Kidney (tissue), 22 donors: ENCODE data around the gene KIAA0586. TPM values are rescaled to one million over a fixed set of nuclear protein-coding genes. Genes with fewer than 3 reads are reported as not detected.

Experiments used
- DNase-seq, 5 donors: peaks; one replicate each; pipeline ENCODE4 v3.0.0-alpha.2; 2013 to 2020
- FAIRE-seq: peaks from 2 replicates; lab custom pipeline; 2012; peaks lifted over from hg19 to GRCh38; lab: Jason Lieb, UNC
- H3K27ac ChIP-seq, 2 donors: one replicate each; pipeline ENCODE4 v1.7.0; 2013; ENCODE audit warnings: low read depth in 2 of 2, low read length in 2 of 2, inconsistent platforms in 1 of 2
- H3K27me3 ChIP-seq: one replicate; pipeline ENCODE4 v1.7.1; 2013; ENCODE audit warnings: low read length, inconsistent platforms; ENCODE audit not compliant: control insufficient read depth, insufficient read depth
- H3K36me3 ChIP-seq, 3 donors: one replicate each; pipeline versions ENCODE4 v1.7.0 to v1.7.1; 2013; ENCODE audit warnings: low read length in 3 of 3, control low read depth in 1 of 3, inconsistent platforms in 1 of 3; ENCODE audit not compliant: insufficient read depth in 3 of 3, control insufficient read depth in 2 of 3
- H3K4me1 ChIP-seq, 3 donors: one replicate each; pipeline versions ENCODE4 v1.7.0 to v1.7.1; 2013; ENCODE audit warnings: low read length in 3 of 3, inconsistent platforms in 1 of 3, low read depth in 1 of 3; ENCODE audit not compliant: control insufficient read depth in 2 of 3, insufficient read depth in 2 of 3
- H3K4me3 ChIP-seq, 3 donors: one replicate each; pipeline versions ENCODE4 v1.7.0 to v1.8.1; 2013; ENCODE audit warnings: low read length in 3 of 3, control low read depth in 1 of 3, inconsistent platforms in 1 of 3
- H3K9ac ChIP-seq, 3 donors: one replicate each; pipeline versions ENCODE4 v1.7.0 to v1.7.1; 2013; ENCODE audit warnings: low read length in 3 of 3, control low read depth in 1 of 3, inconsistent platforms in 1 of 3
- H3K9me3 ChIP-seq, 3 donors: one replicate each; pipeline versions ENCODE4 v1.7.0 to v1.7.1; 2013; ENCODE audit warnings: low read length in 3 of 3, control low read depth in 1 of 3, inconsistent platforms in 1 of 3; ENCODE audit not compliant: control insufficient read depth in 2 of 3, insufficient read depth in 1 of 3
- CTCF ChIP-seq: IDR thresholded peaks from 3 replicates; pipeline ENCODE4 v1.5.1; 2012; ENCODE audit warnings: mild to moderate bottlenecking, moderate library complexity, borderline replicate concordance; ENCODE audit not compliant: insufficient read depth; ENCODE audit errors: extremely low read depth
- intact Hi-C: fragments of 100-400 bp; cut with DNase I; formaldehyde crosslinking; loops from one replicate; pipeline ENCODE4 v1.11.1; 2022
- long read RNA-seq, 10 donors: library from polyadenylated mRNA in 1 of 10; unstranded in 1 of 10; transcript quantifications; one replicate each; pipeline ENCODE4 v2.0.0 and lab custom pipeline, GENCODE V29; 2021 to 2026
- polyA plus RNA-seq: library from polyadenylated mRNA; stranded (reverse); fragments of 350-450 nt; fragmentation: Illumina TruSeq; extraction: RNeasy Lipid Tissue Mini Kit (QIAGEN cat#74804); gene quantifications from one replicate; pipeline ENCODE4 v1.2.3, GENCODE V29; 2014; ENCODE audit warnings: low read depth, low replicate concordance; ENCODE audit not compliant: insufficient read depth
- total RNA-seq: library from RNA; stranded (reverse); fragmentation: NEBNext Ultra II Directional; extraction: Animal tissue kit (Norgen Biotek cat#: 25700); gene quantifications from one replicate; pipeline ENCODE4 v1.2.1, GENCODE V29; 2021
- donor health status: control.
- donor health status: control.
- donor health status: control.
- donor health status: control.
- donor health status: control.
- donor health status: DM: yes; HTN: yes; CAD: no.
- donor health status: Normal renal cell carcinoma (clear cell type).

Gene KIAA0586
- total RNA-seq = 16.8 TPM
- polyA plus RNA-seq = 4.7 TPM
- long read RNA-seq, donor 1 = 0 reads
- long read RNA-seq, donor 2 = 0 reads
- long read RNA-seq, donor 3 = 0 reads
- long read RNA-seq, donor 4 = 0 reads
- long read RNA-seq, donor 5 = 0 reads
- long read RNA-seq, donor 6 = 0 reads
- long read RNA-seq, donor 7, partial matches to known transcripts = 3 of 6 reads
- long read RNA-seq, donor 7, other reads (novel, unspliced or antisense) = 3 of 6 reads
- long read RNA-seq, donor 8 = 0 reads
- long read RNA-seq, donor 9 = 0 reads
- long read RNA-seq, donor 10 = 0 reads

- peak within 1 kb of the TSS; percentile 98 to 99 (median 99) for H3K4me3 ChIP-seq
- peak within 1 kb of the TSS; percentile 96 to 97 for H3K27ac ChIP-seq
- H3K36me3 ChIP-seq = peaks cover 0 to 2% (median 0%) of the 10 kb centered on the region in 3 donors
- TF ChIP-seq CTCF = no peak
- intact Hi-C loops = no loop called here
- H3K4me1 ChIP-seq = peaks cover 0 to 3% (median 3%) of the 10 kb centered on the region in 3 donors
- DNase-seq (peak; percentile 97 to 99 (median 99)), FAIRE-seq (no peak)
- no peaks in the 10 kb centered on the region for H3K9me3 ChIP-seq
- peak within 1 kb of the TSS; percentile 74 to 94 (median 87) for H3K9ac ChIP-seq
- H3K27me3 ChIP-seq = no peaks in the 10 kb centered on the region
These were observed at the start of gene KIAA0586, which contains the start of gene TIMM9 for GRCh38 chr14:58427281-58428117. Gene KIAA0586 (plus strand): TSS chr14:58427719. CDS start chr14:58428265, 546 bp downstream. Gene TIMM9 (minus strand): TSS chr14:58427531. CDS start chr14:58411945, 15,586 bp downstream.

- Histone ChIP-seq H3K27me3 (no peaks in the 10 kb centered on the region), H3K4me3 (no peak overlapping the region), H3K9ac (no peak overlapping the region), H3K9me3 (no peaks in the 10 kb centered on the region), H3K36me3 (no peaks in the 10 kb centered on the region), H3K27ac (no peak overlapping the region), H3K4me1 (peaks cover 0 to 4% (median 0%) of the 10 kb centered on the region in 3 donors)
- no peak for DNase-seq
- TF ChIP-seq CTCF = no peak
- intact Hi-C loops = no loop called here
- FAIRE-seq = no peak
These were observed 36.7 kb upstream of the KIAA0586 start for GRCh38 chr14:58390830-58391229.

GRCh38 chr14:58395562-58395811 lies 32.0 kb upstream of the KIAA0586 start:
- H3K27ac ChIP-seq = peak overlapping the region; percentile 83 to 90
- DNase-seq (no peak), FAIRE-seq (no peak)
- no peaks in the 10 kb centered on the region for H3K9me3 ChIP-seq
- peaks cover 0 to 4% (median 0%) of the 10 kb centered on the region in 3 donors for H3K4me1 ChIP-seq
- H3K27me3 ChIP-seq = no peaks in the 10 kb centered on the region
- no peaks in the 10 kb centered on the region for H3K36me3 ChIP-seq
- intact Hi-C loops = no loop called here
- H3K9ac ChIP-seq = peak overlapping the region in 1 of 3 donors; percentile 45
- peak overlapping the region; percentile 59 to 63 (median 62) for H3K4me3 ChIP-seq
- TF ChIP-seq CTCF = no peak
